HTR-8/SVneo (cell line): ENCODE measurements around the gene RPS6KC1.
"Not testable (repeated sequence)": the region's sequence is repeated elsewhere in the genome, so short reads cannot be mapped to it uniquely, and the experiment has no call there.

Experiments
- DNase-seq: peaks from one replicate; pipeline ENCODE4 v3.0.0; 2011; ENCODE audit warnings: low spot score, mixed read lengths; ENCODE audit not compliant: insufficient read length
- FAIRE-seq: peaks from 2 replicates; lab custom pipeline; 2011; peaks lifted over from hg19 to GRCh38; lab: Jason Lieb, UNC

The RPS6KC1 gene

GRCh38 chr1:213318458-213318857 lies 267.4 kb downstream of the RPS6KC1 start:
- FAIRE-seq, DNase-seq: not testable (repeated sequence)

DNA sequence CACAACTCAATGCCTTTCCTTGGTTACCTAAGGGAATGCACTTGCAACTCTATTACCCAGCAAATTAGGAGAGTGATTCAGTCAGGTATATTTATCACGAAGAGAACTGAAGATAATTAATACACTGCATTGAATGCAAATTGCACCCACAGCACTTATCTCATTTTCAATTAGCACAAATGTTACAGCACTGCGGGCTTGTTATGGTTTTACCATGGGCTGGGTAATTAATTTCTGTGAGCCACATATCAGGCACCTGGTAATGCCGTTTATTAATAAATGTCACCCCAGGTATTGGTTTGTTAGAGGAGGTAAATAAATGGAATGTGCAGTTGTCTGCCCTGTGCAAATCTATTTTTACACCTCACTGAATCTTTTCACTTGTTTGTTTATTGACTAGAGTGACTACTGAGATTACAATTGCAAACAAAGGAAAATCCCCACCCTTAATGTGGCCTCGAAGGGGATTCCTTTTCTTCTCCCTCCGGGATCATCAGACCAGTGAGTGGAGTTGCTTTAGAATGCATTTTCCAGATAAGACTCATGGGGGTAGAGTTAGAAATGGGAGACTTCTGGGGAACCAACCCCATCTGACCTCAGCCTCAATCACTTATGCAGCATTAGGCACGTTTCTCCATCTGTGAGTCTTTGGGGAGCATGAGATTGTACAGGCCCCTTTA lies 269.3 kb downstream of the RPS6KC1 start:
- no peak for FAIRE-seq
- DNase-seq, result no peak
